GM19025 (cell line): ENCODE data around the gene RASGRF1.
"Not testable (repeated sequence)": the region's sequence is repeated elsewhere in the genome, so short reads cannot be mapped to it uniquely, and the experiment has no call there.

Experiments used
- ATAC-seq: cut with Tn5 transposase; IDR thresholded peaks from one replicate; pipeline ENCODE4 v1.9.1; 2021; ENCODE audit warnings: mild to moderate bottlenecking, low read depth, moderate library complexity; ENCODE audit not compliant: unreplicated experiment

Gene RASGRF1

GRCh38 chr15:79046691-79047404, 43.7 kb downstream of the RASGRF1 start:
- no peak for ATAC-seq

- ATAC-seq: no peak
Observed at GRCh38 chr15:79045041-79045440, 45.5 kb downstream of the RASGRF1 start.

GRCh38 chr15:79042213-79042928, 48.2 kb downstream of the RASGRF1 start:
- ATAC-seq: no peak

GRCh38 chr15:79041601-79042168, 48.9 kb downstream of the RASGRF1 start:
- no peak for ATAC-seq

DNA sequence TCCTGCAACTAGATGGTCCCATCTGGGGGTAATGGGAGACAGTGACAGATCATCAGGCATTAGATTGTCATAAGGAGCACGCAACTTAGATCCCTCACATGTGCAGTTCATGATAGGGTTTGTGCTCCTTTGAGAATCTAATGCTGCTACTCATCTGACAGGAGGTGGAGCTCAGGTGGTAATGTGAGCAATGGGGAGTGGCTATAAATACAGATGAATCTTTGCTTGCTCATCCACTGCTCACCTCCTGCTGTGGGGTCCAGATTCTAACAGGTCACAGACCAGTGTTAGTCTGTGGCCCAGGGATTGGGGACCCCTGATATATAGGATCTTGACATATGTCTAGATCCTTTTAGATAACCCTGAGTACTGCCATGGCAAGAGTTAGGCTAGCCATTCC, 52.7 kb downstream of the RASGRF1 start:
- no peak for ATAC-seq

- ATAC-seq: no peak
Observed at GRCh38 chr15:79036323-79036722, 54.3 kb downstream of the RASGRF1 start.

DNA sequence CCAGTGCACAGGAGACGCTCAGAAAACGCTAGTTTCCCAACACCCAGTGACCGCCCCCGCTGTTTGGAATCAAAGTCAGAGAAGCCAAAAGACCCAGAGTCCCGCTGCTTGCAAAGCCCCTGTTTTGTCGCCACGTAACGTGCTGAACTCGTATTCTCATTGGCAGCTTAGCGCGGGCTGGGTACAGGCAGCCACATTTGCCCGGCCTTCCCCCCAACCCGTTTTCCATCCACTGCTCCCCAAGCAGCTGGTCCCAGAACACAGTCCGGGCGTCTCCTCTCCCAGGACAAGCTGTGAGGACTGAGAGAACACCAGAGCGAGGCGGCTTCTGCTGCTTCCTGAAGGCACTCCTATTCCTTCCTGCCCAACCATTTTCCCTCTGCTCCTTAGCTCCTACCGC, 54.8 kb downstream of the RASGRF1 start:
- ATAC-seq: no peak

- ATAC-seq: peak; percentile 87
Observed at GRCh38 chr15:79035111-79035601, 55.4 kb downstream of the RASGRF1 start.

- ATAC-seq: no peak
Observed at GRCh38 chr15:79034284-79034683, 56.3 kb downstream of the RASGRF1 start.

- ATAC-seq: no peak
Observed at GRCh38 chr15:79032656-79033055, 57.9 kb downstream of the RASGRF1 start.

- ATAC-seq: no peak
Observed at GRCh38 chr15:79031821-79032220, 58.8 kb downstream of the RASGRF1 start.

GRCh38 chr15:79031201-79031600, 59.4 kb downstream of the RASGRF1 start:
- ATAC-seq: no peak

DNA sequence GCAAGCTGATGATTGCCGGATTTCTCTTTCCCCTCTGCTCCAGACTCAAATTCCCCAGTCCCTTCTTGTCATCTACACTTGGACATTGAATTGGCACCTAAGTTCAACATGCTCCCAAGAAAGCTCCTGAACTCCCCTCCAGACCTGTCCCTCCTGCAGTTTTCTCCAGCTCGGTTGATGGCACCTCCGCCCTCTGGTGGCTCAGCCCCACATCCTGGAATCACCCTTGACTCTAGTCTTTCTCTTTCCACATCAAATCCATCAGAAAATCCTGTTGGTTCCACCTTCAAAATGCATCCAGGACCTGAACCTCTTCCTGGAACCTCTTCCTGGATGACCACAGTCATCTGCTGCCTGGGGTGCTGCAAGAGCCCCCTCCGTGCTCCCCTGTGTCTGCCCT, 60.1 kb downstream of the RASGRF1 start:
- no peak for ATAC-seq

DNA sequence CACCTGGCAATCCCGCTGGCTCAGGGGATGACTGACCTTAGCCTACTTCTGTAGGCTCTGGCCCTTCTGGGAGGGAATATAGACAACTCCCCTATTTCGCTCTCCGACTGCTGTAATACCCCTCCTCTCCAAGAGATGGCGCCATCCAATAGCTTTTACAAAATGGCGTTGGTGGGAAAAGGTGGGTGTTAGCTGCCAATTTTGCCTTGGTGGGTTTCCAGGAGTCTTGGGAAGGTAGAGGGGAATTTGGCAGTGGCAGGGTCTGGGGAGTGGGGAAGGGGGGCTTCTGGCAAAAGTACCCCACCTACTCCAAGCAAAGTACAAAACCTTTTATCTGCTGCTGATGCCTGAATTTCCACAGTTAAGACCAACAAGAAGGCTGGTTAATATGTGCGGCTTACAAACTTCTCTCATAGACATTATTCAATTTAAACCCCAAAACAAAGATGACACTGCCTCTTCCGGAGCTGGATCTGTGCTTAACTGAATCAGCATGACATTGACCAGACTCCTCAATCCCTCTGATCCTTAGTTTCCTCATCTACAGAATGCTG, 62.1 kb downstream of the RASGRF1 start:
- ATAC-seq: no peak

DNA sequence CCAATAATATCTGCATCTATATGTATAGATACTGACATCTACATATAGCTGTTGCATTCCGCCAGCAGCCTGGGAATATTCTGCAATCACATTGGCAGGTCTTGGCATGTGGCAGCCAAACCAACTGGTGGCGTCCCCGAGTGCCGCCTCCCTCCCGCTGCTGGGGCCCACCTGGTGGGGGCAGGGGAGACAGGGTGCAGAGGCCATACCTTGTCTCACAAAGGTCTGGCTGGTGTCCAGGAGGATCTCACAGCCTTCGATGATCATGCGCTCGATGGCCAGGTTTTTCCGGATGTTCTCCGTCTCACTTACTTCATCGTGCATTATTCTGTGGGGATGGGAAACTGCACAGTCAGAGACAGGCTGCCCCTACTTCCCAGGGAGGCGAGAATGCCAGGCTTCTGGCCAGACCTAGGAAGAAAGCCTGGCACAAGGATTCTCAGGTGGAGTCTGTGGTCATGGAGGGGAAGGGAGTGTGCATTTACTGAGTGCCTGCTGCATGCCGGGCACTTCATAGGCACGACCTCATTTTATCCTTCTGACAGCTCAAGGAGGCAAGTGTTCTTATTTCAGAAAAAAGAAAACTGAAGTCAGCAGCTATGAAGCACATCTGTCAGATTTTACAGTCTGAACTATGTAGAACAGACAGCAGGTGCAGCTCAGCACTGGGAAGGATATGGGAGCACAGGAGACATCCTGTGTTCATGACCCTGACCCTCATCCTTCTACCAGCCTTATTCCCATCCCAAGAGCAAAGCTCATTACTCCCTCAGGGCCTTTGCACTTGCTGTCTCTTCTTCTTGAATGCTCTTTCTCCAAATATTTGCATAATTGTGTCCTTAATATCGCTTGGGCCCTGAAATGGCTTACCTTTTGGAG, 62.8 kb downstream of the RASGRF1 start:
- ATAC-seq: no peak

- no peak for ATAC-seq
Observed at GRCh38 chr15:79025802-79026201, 64.8 kb downstream of the RASGRF1 start.

DNA sequence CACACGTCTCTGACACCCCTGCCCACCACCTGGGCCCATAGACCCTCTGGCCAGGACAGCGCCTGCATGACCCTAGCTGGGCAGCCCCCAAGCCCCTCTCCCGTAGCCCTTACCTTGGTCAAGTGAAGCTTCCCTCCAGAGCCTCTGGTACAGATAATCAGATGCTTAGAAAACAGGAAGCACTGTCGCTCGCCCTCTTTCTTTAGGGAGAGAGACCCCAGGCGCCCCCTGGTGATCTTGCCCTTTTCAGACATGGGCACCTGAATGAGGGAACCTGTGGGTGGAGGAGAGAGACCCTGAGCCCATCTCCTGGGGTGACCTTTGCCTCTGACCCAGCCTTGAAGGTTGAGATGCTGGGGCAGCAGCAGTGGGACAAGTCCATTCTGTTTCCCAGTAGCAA, 65.4 kb downstream of the RASGRF1 start:
- ATAC-seq: no peak

DNA sequence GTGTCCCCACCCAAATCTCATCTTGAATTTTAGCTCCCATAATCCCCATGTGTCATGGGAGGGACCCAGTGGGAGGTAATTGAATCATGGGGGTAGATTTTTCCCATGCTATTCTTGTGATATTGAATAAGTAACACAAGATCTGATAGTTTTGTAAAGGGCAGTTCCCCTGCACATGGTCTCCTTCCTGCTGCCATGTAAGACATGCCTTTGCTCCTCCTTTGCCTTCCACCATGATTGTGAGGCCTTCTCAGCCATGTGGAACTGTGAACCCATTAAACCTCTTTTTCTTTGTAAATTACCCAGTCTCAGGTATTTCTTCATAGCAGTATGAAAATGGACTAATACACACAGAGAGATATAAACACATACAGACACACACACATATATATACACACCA, 66.1 kb downstream of the RASGRF1 start:
- ATAC-seq: not testable (repeated sequence)

DNA sequence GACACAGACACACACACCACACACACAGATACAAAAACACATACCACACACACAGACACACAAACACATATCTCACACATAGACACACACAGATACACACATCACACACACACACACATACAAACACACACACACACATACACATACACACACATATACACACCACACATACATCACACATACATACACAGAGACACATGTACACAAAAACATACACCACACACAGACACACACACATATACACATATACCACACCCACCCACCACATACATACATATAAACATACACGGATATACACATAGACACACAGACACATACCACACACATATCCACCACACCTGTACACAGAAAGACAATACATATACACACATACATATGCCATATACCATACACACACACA, 66.7 kb downstream of the RASGRF1 start:
- no peak for ATAC-seq

DNA sequence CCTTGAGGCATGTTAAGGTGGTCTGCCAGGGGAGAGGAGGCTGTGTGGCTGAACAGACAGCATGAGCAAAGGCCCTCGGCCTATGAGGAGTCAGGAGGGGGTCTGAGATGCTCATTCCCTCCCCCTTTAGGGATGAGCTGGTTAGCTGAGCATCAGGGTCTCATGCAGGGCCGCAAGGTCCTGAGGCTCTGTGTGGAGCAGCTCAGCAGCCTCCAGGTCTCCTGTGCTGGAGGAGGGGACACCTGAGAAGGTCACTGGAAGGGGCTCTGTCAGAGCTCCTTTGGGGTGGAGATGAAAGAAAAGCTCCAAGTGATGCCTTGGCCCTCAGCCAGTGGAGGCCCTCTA, 67.1 kb downstream of the RASGRF1 start:
- ATAC-seq: no peak

- ATAC-seq: no peak
Observed at GRCh38 chr15:79018960-79019359, 71.6 kb downstream of the RASGRF1 start.
